Hepatocyte (in vitro differentiated cells): ENCODE results near the gene NAA38.

Experiments
- EZH2 ChIP-seq: fragments of 200-600 bp; sonication (generic); IDR thresholded peaks from 2 replicates; pipeline ENCODE4 v1.6.1; 2016; ENCODE audit warnings: antibody characterized with exemption, mild to moderate bottlenecking, borderline replicate concordance
- EZH2phosphoT487 ChIP-seq: fragments of 200-600 bp; sonication (generic); IDR thresholded peaks from one replicate; pipeline ENCODE4 v1.6.1; 2018; ENCODE audit warnings: antibody characterized with exemption, mild to moderate bottlenecking, low read depth, moderate library complexity; ENCODE audit not compliant: unreplicated experiment, severe bottlenecking
- TF ChIP-seq, protein P1 (sequence below): fragments of 200-600 bp; sonication (generic); IDR thresholded peaks from 2 replicates; pipeline ENCODE4 v1.5.1; 2016; ENCODE audit warnings: antibody characterized with exemption, mild to moderate bottlenecking; ENCODE audit not compliant: poor library complexity

DNA sequence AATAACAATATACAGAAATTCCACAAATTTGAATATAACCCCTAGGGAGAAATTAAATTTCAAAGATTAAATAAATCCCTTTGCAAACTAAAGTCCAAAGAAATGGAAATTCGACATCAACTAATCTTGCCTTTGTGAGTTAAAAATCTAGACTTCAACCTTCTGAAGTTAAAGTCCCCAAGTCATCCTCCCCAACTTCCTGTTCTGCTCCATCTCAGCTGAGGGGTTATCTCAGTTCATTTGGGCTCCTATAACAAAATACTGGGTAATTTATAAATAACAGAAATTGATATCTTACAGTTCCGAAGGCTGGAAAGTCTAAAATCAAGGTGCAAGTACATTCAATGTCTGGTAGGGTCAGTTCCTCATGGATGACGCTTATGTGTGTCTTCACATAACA is 46.1 kb downstream of the NAA38 start:
- TF ChIP-seq, protein P1, sequence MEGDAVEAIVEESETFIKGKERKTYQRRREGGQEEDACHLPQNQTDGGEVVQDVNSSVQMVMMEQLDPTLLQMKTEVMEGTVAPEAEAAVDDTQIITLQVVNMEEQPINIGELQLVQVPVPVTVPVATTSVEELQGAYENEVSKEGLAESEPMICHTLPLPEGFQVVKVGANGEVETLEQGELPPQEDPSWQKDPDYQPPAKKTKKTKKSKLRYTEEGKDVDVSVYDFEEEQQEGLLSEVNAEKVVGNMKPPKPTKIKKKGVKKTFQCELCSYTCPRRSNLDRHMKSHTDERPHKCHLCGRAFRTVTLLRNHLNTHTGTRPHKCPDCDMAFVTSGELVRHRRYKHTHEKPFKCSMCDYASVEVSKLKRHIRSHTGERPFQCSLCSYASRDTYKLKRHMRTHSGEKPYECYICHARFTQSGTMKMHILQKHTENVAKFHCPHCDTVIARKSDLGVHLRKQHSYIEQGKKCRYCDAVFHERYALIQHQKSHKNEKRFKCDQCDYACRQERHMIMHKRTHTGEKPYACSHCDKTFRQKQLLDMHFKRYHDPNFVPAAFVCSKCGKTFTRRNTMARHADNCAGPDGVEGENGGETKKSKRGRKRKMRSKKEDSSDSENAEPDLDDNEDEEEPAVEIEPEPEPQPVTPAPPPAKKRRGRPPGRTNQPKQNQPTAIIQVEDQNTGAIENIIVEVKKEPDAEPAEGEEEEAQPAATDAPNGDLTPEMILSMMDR = no peak
- TF ChIP-seq EZH2phosphoT487 (no peak), EZH2 (no peak)
